ENCODE data around the gene CLIC4.

GRCh38 chr1:24724345-24725208, 20.7 kb upstream of the CLIC4 start:
- TF ChIP-seq POLR2A (IDR thresholded peaks at IDR 0.05) = no peak
- no peak for TF ChIP-seq CTCF (IDR thresholded peaks at IDR 0.05)
